Amygdala (tissue), 56 donors: ENCODE measurements around the gene HOXA2.

Experiments
- DNase-seq, 56 donors: peaks; one replicate each; lab custom pipeline; 2025; lab: John Stamatoyannopoulos, UW

Gene HOXA2

DNA sequence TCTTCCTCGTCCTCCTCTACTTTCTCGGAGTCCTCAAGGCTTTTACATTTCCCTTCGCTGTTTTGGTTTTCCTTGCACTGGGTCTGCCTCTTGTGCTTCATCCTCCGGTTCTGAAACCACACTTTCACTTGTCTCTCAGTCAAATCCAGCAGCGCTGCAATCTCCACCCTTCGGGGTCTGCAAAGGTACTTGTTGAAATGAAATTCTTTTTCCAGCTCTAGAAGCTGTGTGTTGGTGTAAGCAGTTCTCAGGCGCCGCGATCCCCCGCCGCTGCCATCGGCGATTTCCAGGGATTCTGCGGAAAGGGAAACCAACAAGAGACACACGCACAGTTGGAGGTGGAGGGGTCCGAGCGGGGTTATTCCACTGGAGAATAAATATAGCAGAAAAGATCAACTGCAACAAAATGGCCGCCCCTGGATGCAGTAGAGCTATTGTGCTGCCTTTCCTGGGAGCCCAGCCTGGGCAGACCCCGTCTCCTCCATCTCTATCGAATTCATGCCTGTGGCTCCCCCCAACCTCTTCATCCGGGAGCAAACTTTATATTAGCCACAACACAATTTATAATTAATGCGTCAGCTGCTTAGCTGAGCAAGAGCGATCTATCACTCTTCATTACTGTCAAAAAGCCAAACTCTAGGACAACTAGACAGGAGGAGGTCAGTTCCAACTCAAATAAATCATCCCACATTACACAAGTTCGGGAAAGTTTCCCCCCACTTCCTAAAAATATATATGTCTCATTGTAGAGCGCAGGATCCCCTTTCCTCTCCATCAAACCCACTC is 1.1 kb downstream of the HOXA2 start:
- no peak for DNase-seq

GRCh38 chr7:27100694-27101170 is 1.8 kb downstream of the HOXA2 start:
- DNase-seq, result no peak

GRCh38 chr7:27099453-27100370 is 2.8 kb downstream of the HOXA2 start:
- no peak for DNase-seq

DNA sequence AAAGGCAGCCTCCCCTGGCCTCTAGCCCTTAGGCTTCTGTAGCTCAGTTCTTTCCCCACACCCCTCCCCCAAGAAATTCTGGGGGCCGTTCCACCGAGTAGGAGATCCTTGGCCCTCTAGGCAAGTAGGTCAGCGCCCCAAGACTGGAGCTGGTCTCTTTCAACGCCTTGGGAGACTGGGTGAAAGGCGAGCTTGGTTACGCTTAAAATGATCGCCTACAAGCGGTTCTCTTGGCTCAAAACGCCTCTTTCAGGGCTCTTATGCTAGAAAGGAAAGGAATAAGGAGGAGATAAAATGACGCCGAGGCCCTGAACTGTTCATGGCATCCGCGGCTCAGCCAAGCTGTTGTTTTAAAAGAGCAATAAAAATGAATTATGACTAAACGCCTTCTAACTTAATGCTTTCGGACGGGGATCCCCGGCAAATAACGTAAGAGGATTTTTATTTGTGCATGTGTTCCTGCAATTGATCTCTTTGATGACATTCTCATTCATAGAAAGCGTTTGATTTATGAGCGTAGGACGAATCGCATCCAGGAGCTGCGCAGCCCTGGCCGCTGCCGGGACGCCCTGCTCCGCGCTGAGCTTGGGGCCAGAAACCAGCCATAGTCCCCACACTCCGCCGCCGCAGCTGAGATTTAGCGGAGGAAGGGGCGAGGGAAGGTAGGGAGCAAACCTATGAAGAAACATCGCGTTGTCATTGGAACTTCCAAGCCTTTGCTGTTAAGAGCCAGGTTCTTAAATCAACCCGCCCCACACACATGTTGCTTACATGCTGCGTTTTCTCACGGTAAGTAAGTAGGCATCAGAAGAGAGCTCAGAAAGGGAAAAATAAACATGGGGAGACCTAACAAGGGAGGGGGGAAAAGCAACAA is 3.7 kb downstream of the HOXA2 start:
- DNase-seq, result no peak

DNA sequence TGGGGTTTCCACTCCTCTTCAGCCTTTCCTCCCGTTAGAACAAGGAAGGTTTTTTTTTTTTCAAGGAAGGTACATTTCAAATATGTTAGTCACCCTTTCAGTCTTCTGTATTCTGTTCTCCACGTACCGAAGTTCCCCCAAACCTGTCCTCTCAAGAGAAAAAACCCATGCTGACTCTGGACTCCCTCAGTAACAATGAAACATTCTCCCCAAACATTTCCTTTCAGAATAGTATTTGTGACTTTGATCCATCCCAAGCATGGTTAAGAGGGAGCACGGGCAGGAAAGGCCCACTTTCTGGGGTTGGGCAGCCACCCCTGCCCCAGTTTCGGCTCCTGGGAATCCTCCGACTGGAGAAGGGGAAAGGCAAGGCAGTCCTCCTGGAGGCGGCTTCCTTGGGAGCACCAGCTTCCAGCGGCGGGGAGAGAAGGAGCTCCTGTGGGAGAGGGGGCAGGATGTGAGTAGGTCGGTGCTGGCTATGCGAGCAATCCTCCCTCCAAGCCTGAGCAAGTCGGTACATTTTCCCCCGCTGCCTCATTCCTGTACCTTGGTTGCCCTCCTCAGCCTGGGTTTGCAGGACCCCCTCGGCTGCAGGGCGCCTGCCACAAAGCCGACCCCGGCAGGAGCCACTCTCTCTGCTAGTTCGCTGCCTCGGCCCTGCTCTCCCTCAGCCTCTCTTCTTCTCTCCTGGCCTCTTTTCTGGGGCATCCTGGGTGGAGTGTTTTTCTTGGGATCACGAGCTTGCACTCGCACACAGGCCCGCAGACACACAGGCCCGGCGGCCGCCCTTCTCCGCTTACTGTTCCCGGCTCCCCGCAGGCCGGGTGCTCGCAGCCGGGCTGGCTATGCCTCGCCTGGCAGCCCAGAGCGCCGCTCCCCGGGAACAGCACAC is 4.6 kb downstream of the HOXA2 start:
- no peak for DNase-seq

GRCh38 chr7:27096768-27097514 is 5.5 kb downstream of the HOXA2 start:
- no peak for DNase-seq

GRCh38 chr7:27095897-27096767 is 6.4 kb downstream of the HOXA2 start, which contains the start of gene HOXA1:
Gene HOXA1 (minus strand): TSS chr7:27096000. CDS start chr7:27095912, 88 bp downstream.
- peak in 5 of 56 donors; percentile 6 to 32 (median 9) for DNase-seq

DNA sequence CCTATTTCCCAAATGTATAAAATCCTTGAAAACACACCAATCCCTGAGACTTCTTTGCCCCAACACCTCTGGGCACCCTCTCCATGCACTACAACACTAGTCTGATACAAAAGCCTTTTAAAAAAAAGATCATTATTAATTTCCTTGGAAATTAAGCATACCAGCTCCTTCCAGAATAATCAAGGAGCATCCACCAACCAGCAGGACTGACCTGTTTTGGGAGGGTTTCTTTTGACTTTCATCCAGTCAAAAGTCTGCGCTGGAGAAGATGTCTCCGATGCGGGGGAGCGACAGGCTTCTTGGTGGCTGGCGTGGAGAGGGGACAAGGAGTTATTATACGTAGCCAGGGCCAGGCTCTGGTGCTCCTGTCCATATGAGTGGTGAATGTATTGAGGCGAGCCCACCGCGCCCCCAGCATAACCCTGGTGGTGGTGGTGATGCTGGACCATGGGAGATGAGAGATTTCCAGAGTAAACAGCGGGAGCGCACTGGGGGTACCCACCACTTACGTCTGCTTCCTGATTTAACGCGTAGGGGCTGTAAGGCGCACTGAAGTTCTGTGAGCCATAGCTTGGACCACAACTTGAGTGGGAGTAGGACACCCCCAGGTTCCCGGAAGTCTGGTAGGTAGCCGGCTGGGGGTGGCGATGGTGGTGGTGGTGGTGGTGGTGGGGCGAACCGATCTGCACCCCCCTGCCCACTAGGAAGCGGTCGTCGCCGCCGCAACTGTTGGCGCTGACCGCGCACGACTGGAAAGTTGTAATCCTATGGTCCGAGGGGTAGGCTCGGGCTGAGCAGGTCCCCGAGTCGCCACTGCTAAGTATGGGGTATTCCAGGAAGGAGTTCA is 7.2 kb downstream of the HOXA2 start:
- no peak for DNase-seq

DNA sequence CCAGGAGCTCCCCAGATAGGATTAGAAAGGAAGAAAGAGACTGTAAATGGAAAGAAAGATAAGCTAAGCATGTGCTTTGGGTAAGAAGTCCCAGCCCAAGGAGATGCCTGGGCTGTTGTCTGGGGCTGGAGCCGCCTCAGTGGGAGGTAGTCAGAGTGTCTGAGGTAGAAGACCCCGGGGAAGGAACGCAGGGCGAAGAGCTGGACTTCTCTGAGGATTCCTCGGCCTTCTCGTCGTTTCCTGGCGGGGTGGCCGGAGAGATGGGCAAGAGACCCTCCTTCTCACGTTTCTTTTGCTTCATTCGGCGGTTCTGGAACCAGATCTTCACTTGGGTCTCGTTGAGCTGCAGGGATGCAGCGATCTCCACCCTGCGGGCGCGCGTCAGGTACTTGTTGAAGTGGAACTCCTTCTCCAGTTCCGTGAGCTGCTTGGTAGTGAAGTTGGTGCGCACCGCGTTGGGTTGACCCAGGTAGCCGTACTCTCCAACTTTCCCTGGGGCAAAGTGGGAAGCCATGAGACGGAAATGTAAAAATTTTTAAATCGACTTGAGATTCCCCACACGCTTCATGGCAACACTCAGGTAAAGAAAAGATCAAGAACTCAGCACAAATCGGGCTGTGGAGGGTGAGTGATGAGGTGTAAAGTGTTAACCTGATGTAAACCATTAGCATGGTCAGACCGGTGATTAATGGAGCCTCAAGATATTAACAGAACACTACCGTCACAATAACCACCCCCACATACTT is 8.0 kb downstream of the HOXA2 start:
- no peak for DNase-seq

GRCh38 chr7:27093184-27093895 is 9.1 kb downstream of the HOXA2 start:
- DNase-seq, result no peak

GRCh38 chr7:27092819-27093110 is 9.7 kb downstream of the HOXA2 start:
- DNase-seq, result no peak

- DNase-seq, result no peak
Measured at GRCh38 chr7:27091941-27092818, 10.3 kb downstream of the HOXA2 start.

DNA sequence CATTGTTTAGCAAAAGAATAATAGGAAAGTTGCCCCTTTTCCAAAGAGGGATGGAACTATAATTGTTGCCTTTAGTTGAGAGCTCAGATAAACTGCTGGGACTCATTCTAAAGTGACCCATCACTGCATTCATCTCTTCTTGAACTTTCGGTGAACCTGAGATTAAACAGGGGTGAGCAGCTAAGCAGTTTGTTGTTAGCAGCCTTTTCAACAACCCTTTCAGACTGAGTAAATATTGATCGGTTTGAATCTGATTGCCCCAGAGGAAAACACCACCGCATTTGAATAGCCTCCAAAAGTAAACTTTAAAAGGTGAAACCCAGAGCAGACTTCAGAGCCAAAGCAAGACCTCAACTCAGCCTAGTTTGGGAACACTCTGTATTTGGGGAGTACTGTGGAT is 11.4 kb downstream of the HOXA2 start:
- no peak for DNase-seq
